SH-SY5Y (cell line): ENCODE results near the gene ROBO3.

ENCODE experiments used
- GATA2 ChIP-seq: IDR thresholded peaks from 2 replicates; pipeline ENCODE4 v1.6.1; 2011; ENCODE audit warnings: mild to moderate bottlenecking, low read depth, low read length
- GATA3 ChIP-seq: IDR thresholded peaks from 2 replicates; pipeline ENCODE4 v1.6.1; 2011; ENCODE audit warnings: low read depth, mild to moderate bottlenecking, low read length, moderate library complexity

GRCh38 chr11:124832571-124832970 lies 32.7 kb upstream of the ROBO3 start:
- TF ChIP-seq GATA2, result no peak
- TF ChIP-seq GATA3, result no peak
